ENCODE results near the gene THYN1. TPM values are rescaled to one million over a fixed set of nuclear protein-coding genes. Genes with fewer than 3 reads are reported as not detected.

Gene THYN1
- total and polyA plus RNA-seq, 2 of the 13 experiments (the other 11 are each of a cell fraction or from before 2014, with no cell fraction given), result 36.1 to 87.6 TPM

DNA sequence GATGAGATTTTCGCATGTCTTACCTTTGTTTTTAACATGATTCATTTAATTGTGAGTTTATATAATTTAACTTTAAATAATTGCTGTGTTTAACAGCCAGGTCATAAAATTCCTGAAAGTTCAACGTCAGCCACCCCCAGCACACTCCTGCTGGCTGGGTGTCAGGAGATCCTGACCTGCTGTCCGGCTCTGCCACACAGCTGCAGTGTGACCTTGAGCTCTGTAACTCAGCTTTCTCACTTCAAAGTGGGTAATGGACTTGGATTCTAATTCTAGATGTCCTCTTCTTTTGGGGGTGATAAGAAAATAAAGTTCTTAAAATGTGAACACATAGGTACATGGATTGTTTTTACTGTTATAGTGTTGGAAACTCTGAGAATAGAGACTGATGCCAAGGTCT, 17.8 kb downstream of the THYN1 start (continued):
- TF ChIP-seq, protein P1, sequence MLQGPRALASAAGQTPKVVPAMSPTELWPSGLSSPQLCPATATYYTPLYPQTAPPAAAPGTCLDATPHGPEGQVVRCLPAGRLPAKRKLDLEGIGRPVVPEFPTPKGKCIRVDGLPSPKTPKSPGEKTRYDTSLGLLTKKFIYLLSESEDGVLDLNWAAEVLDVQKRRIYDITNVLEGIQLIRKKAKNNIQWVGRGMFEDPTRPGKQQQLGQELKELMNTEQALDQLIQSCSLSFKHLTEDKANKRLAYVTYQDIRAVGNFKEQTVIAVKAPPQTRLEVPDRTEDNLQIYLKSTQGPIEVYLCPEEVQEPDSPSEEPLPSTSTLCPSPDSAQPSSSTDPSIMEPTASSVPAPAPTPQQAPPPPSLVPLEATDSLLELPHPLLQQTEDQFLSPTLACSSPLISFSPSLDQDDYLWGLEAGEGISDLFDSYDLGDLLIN (CRISPR knock-in tag; IDR thresholded peaks at IDR 0.05; ENCODE audit: borderline replicate concordance), result no peak
- TF ChIP-seq, protein P2, sequence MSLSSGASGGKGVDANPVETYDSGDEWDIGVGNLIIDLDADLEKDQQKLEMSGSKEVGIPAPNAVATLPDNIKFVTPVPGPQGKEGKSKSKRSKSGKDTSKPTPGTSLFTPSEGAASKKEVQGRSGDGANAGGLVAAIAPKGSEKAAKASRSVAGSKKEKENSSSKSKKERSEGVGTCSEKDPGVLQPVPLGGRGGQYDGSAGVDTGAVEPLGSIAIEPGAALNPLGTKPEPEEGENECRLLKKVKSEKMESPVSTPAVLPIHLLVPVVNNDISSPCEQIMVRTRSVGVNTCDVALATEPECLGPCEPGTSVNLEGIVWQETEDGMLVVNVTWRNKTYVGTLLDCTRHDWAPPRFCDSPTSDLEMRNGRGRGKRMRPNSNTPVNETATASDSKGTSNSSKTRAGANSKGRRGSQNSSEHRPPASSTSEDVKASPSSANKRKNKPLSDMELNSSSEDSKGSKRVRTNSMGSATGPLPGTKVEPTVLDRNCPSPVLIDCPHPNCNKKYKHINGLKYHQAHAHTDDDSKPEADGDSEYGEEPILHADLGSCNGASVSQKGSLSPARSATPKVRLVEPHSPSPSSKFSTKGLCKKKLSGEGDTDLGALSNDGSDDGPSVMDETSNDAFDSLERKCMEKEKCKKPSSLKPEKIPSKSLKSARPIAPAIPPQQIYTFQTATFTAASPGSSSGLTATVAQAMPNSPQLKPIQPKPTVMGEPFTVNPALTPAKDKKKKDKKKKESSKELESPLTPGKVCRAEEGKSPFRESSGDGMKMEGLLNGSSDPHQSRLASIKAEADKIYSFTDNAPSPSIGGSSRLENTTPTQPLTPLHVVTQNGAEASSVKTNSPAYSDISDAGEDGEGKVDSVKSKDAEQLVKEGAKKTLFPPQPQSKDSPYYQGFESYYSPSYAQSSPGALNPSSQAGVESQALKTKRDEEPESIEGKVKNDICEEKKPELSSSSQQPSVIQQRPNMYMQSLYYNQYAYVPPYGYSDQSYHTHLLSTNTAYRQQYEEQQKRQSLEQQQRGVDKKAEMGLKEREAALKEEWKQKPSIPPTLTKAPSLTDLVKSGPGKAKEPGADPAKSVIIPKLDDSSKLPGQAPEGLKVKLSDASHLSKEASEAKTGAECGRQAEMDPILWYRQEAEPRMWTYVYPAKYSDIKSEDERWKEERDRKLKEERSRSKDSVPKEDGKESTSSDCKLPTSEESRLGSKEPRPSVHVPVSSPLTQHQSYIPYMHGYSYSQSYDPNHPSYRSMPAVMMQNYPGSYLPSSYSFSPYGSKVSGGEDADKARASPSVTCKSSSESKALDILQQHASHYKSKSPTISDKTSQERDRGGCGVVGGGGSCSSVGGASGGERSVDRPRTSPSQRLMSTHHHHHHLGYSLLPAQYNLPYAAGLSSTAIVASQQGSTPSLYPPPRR (CRISPR knock-in tag; IDR thresholded peaks at IDR 0.05; ENCODE audit: borderline replicate concordance), result no peak
- no peak for TF ChIP-seq JDP2 (CRISPR knock-in tag; IDR thresholded peaks at IDR 0.05; ENCODE audit: borderline replicate concordance)
- TF ChIP-seq ZNF292 (CRISPR knock-in tag; IDR thresholded peaks at IDR 0.05; ENCODE audit: borderline replicate concordance, low read depth), result no peak
- TF ChIP-seq, protein P3, sequence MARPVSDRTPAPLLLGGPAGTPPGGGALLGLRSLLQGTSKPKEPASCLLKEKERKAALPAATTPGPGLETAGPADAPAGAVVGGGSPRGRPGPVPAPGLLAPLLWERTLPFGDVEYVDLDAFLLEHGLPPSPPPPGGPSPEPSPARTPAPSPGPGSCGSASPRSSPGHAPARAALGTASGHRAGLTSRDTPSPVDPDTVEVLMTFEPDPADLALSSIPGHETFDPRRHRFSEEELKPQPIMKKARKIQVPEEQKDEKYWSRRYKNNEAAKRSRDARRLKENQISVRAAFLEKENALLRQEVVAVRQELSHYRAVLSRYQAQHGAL (CRISPR knock-in tag; IDR thresholded peaks at IDR 0.05; ENCODE audit: not compliant biosample characterization), result no peak
- no peak for TF ChIP-seq KAT7 (CRISPR knock-in tag; IDR thresholded peaks at IDR 0.05; ENCODE audit: borderline replicate concordance)
- no peak for TF ChIP-seq ATM (IDR thresholded peaks at IDR 0.05; ENCODE audit: borderline replicate concordance)
- TF ChIP-seq RXRA (CRISPR knock-in tag; IDR thresholded peaks at IDR 0.05), result peak; percentile 31; the same call in 1 of the 2 replicates
